ENCODE results near the gene SARNP.

DNA sequence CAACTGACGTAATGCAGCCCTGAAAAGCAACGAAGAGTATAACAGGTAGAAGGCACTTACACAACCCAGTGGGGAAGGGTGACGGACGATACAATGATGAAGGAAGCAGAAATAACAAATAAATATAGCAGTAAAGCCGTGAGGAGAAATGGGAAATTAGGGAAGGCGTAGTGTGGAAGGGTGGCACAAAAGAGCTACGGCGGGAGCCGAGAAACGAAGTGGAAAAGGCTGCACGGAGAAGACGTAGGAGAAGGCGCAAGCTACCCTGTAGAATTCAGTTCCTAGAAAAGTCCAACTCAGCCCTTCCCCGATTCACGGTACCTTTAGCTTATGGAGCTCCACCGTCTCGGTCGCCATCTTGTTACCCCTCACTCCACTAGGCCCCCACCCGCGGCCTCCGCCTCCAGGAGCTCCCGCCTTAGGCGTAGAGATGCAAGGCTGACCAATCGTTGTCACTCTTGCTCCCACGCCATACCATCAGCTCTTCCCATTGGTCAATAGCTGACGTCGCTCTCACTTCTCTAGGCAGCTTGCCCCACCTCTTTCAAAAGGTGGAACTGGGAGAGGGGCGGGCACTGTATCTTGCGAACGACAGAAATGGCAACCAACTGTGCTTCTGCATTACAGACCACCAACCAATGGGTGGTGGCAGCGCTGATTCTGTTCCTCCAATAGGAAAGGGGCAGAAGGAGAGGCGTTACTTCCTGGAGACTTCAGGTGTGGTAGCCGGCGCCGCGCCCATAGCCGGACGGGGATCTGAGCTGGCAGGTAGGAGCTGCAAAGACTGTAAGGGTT, at the start of gene SARNP, which contains the start of gene ORMDL2:
- TF ChIP-seq POLR2A (IDR thresholded peaks at IDR 0.05), result peak in 1 of 2 donors; percentile 80
- TF ChIP-seq, protein P1, sequence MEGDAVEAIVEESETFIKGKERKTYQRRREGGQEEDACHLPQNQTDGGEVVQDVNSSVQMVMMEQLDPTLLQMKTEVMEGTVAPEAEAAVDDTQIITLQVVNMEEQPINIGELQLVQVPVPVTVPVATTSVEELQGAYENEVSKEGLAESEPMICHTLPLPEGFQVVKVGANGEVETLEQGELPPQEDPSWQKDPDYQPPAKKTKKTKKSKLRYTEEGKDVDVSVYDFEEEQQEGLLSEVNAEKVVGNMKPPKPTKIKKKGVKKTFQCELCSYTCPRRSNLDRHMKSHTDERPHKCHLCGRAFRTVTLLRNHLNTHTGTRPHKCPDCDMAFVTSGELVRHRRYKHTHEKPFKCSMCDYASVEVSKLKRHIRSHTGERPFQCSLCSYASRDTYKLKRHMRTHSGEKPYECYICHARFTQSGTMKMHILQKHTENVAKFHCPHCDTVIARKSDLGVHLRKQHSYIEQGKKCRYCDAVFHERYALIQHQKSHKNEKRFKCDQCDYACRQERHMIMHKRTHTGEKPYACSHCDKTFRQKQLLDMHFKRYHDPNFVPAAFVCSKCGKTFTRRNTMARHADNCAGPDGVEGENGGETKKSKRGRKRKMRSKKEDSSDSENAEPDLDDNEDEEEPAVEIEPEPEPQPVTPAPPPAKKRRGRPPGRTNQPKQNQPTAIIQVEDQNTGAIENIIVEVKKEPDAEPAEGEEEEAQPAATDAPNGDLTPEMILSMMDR (IDR thresholded peaks at IDR 0.05), result no peak
